CD14-positive monocyte (primary cell): ENCODE data around the gene MYOM1. TPM values are rescaled to one million over a fixed set of nuclear protein-coding genes. Genes with fewer than 3 reads are reported as not detected.
A peak's percentile ranks its signal among the peaks of the same experiment; 100 is the strongest.

Experiments
- DNase-seq, 3 donors: peaks; one replicate each; pipeline ENCODE4 v3.0.0-alpha.2; 2011 to 2022
- H2AFZ ChIP-seq: 2 replicates; pipeline ENCODE4 v1.6.0; 2012; ENCODE audit warnings: mild to moderate bottlenecking, low read depth, low read length, inconsistent platforms; ENCODE audit not compliant: insufficient read depth, poor library complexity, severe bottlenecking
- H3K27ac ChIP-seq, 2 donors: 1 replicate in 1 of 2; 2 replicates in 1 of 2; pipeline ENCODE4 v1.5.1; 2012 to 2013; ENCODE audit warnings: low read length in 2 of 2, control low read depth in 1 of 2, inconsistent platforms in 1 of 2, low read depth in 1 of 2, mild to moderate bottlenecking in 1 of 2
- H3K27me3 ChIP-seq, 2 donors: one replicate each; pipeline versions ENCODE4 v1.6.0 to v1.6.1; 2011 to 2013; ENCODE audit warnings: low read length in 2 of 2; ENCODE audit not compliant: control insufficient read depth in 2 of 2, insufficient read depth in 2 of 2
- H3K36me3 ChIP-seq, 2 donors: replicated peaks in 1 of 2; 1 replicate in 1 of 2; 2 replicates in 1 of 2; pipeline versions ENCODE4 v1.5.1 to v1.6.1; 2012 to 2013; ENCODE audit warnings: low read length in 2 of 2, control low read depth in 1 of 2, inconsistent platforms in 1 of 2, mild to moderate bottlenecking in 1 of 2; ENCODE audit not compliant: insufficient read depth in 2 of 2, control insufficient read depth in 1 of 2
- H3K4me1 ChIP-seq, 2 donors: 1 replicate in 1 of 2; 2 replicates in 1 of 2; pipeline versions ENCODE4 v1.5.1 to v1.6.1; 2012 to 2013; ENCODE audit warnings: low read length in 2 of 2, control low read depth in 1 of 2, inconsistent platforms in 1 of 2, mild to moderate bottlenecking in 1 of 2, moderate library complexity in 1 of 2; ENCODE audit not compliant: insufficient read depth in 2 of 2, control insufficient read depth in 1 of 2
- H3K4me2 ChIP-seq: replicated peaks from 2 replicates; pipeline ENCODE3; 2012; ENCODE audit warnings: low read length, moderate library complexity, mild to moderate bottlenecking; ENCODE audit not compliant: poor library complexity, severe bottlenecking; ENCODE audit errors: extremely low read depth
- H3K4me3 ChIP-seq, 3 experiments: fragments of 200-600 bp in 1 of 3; sonication (generic) in 1 of 3; replicated peaks in 1 of 3; 1 replicate in 2 of 3; 2 replicates in 1 of 3; pipeline ENCODE4 v1.5.1; 2011 to 2013; ENCODE audit warnings: low read length in 3 of 3, mild to moderate bottlenecking in 3 of 3, control low read depth in 2 of 3, low read depth in 2 of 3, inconsistent platforms in 1 of 3, moderate library complexity in 1 of 3
- H3K79me2 ChIP-seq: 2 replicates; pipeline ENCODE4 v1.6.0; 2012; ENCODE audit warnings: mild to moderate bottlenecking, control low read depth, inconsistent platforms, low read length, moderate library complexity; ENCODE audit not compliant: insufficient read depth
- H3K9ac ChIP-seq: 2 replicates; pipeline ENCODE4 v1.6.0; 2017; ENCODE audit warnings: low read length, mild to moderate bottlenecking; ENCODE audit not compliant: insufficient read depth, poor library complexity, severe bottlenecking
- H3K9me3 ChIP-seq, 2 donors: replicated peaks in 1 of 2; 1 replicate in 1 of 2; 2 replicates in 1 of 2; pipeline versions ENCODE4 v1.5.1 to v1.6.1; 2012 to 2013; ENCODE audit warnings: low read length in 2 of 2, control low read depth in 1 of 2; ENCODE audit not compliant: control insufficient read depth in 1 of 2, insufficient read depth in 1 of 2
- H4K20me1 ChIP-seq: 2 replicates; pipeline ENCODE4 v1.6.0; 2012; ENCODE audit warnings: mild to moderate bottlenecking, low read length, control low read depth, moderate library complexity; ENCODE audit not compliant: insufficient read depth
- H3K27ac Mint-ChIP-seq, 7 donors: one replicate each; pipeline ENCODE4 v1.8.0; 2020; ENCODE audit warnings: mild to moderate bottlenecking in 7 of 7, mixed read lengths in 7 of 7, moderate library complexity in 6 of 7, inconsistent platforms in 2 of 7
- H3K27me3 Mint-ChIP-seq, 3 donors: one replicate each; pipeline ENCODE4 v1.8.0; 2021 to 2022; ENCODE audit warnings: low read depth in 3 of 3, mild to moderate bottlenecking in 3 of 3, mixed read lengths in 3 of 3, moderate library complexity in 3 of 3, inconsistent platforms in 1 of 3
- H3K36me3 Mint-ChIP-seq, 2 donors: one replicate each; pipeline ENCODE4 v1.8.0; 2020; ENCODE audit warnings: mixed read lengths in 2 of 2, inconsistent platforms in 1 of 2, mild to moderate bottlenecking in 1 of 2
- H3K4me1 Mint-ChIP-seq: one replicate; pipeline ENCODE4 v1.8.0; 2020; ENCODE audit warnings: mild to moderate bottlenecking, mixed read lengths
- H3K4me3 Mint-ChIP-seq, 2 donors: one replicate each; pipeline ENCODE4 v1.8.0; 2020; ENCODE audit warnings: mild to moderate bottlenecking in 2 of 2, mixed read lengths in 2 of 2, moderate library complexity in 1 of 2
- H3K9me3 Mint-ChIP-seq, 7 donors: one replicate each; pipeline ENCODE4 v1.8.0; 2020 to 2022; ENCODE audit warnings: mixed read lengths in 7 of 7, mild to moderate bottlenecking in 6 of 7, moderate library complexity in 6 of 7, inconsistent platforms in 2 of 7
- WGBS: methylation state at CpG from one replicate; pipeline ENCODE4 v1.1.5; 2013; ENCODE audit warnings: missing lambda C conversion rate; ENCODE audit not compliant: insufficient coverage; 5-methylcytosine and 5-hydroxymethylcytosine counted together
- intact Hi-C, 2 donors: fragments of 100-400 bp; cut with micrococcal nuclease; formaldehyde crosslinking; loops; one replicate each; pipeline versions ENCODE4 v1.15.0 to v1.15.1; 2023
- polyA plus RNA-seq, 3 donors: library from polyadenylated mRNA; depleted of rRNA in 1 of 3; unstranded in 2 of 3; stranded (reverse) in 1 of 3; fragments of 300-500 nt in 2 of 3; fragments of >200 nt in 1 of 3; fragmentation: Illumina TruSeq in 2 of 3; gene quantifications; 1 replicate in 2 of 3; 2 replicates in 1 of 3; pipeline ENCODE4 v1.2.3, GENCODE V29; 2012 to 2021
- TF ChIP-seq, protein P1 (sequence below): fragments of 200-600 bp; IDR thresholded peaks from one replicate; pipeline ENCODE4 v1.8.0; 2022; ENCODE audit warnings: antibody characterized with exemption, mild to moderate bottlenecking

The MYOM1 gene
- polyA plus RNA-seq, 3 donors = 0.05 to 0.95 (median 0.22) TPM

DNA sequence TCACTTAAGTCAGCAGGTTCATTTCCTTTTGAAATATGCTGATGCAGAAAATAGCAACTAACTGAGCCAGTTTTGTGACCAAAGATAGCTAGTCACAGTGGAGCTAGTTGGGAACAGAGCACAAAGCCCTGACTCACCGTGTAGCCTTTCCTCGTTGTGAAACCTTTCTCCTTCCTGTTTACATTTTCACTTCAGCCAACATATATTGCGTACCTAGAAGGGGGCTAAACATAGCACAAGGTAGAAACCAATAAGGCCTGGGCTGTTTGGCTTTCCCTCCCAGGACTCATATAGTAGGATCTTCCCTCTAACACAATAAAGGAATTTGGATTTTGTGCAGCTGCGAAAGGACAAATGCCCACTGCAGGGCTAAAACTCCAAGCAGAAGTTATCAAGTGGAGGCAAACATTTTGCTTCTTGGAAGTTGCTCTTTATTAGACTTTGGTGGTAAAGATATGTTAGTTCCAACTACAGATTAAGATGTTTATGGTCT, 182.3 kb downstream of the MYOM1 start:
- Histone ChIP-seq H3K36me3 (no peaks in the 10 kb centered on the region), H3K27me3 (no peaks in the 10 kb centered on the region), H3K27ac (peak overlapping the region; percentile 8 to 80), H3K9ac (peak overlapping the region; percentile 32), H2AFZ (peak overlapping the region; percentile 43), H3K4me3 (peak overlapping the region in 1 of 3 experiments; percentile 44), H3K79me2 (no peaks in the 10 kb centered on the region), H3K4me2 (peak overlapping the region; percentile 47), H4K20me1 (no peaks in the 10 kb centered on the region), H3K9me3 (no peaks in the 10 kb centered on the region), H3K4me1 (peaks cover 17% of the 10 kb centered on the region in 2 donors)
- no peaks in the 10 kb centered on the region for H3K36me3 Mint-ChIP-seq
- WGBS = 0% methylated on average over 1 of the region's 4 CpGs
- peaks cover 16% of the 10 kb centered on the region for H3K4me1 Mint-ChIP-seq
- DNase-seq = peak; percentile 74 to 92 (median 84)
- intact Hi-C loops = no loop called here
- peak overlapping the region in 1 of 2 donors; percentile 55 for H3K4me3 Mint-ChIP-seq
- TF ChIP-seq, protein P1, sequence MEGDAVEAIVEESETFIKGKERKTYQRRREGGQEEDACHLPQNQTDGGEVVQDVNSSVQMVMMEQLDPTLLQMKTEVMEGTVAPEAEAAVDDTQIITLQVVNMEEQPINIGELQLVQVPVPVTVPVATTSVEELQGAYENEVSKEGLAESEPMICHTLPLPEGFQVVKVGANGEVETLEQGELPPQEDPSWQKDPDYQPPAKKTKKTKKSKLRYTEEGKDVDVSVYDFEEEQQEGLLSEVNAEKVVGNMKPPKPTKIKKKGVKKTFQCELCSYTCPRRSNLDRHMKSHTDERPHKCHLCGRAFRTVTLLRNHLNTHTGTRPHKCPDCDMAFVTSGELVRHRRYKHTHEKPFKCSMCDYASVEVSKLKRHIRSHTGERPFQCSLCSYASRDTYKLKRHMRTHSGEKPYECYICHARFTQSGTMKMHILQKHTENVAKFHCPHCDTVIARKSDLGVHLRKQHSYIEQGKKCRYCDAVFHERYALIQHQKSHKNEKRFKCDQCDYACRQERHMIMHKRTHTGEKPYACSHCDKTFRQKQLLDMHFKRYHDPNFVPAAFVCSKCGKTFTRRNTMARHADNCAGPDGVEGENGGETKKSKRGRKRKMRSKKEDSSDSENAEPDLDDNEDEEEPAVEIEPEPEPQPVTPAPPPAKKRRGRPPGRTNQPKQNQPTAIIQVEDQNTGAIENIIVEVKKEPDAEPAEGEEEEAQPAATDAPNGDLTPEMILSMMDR = no peak
- H3K9me3 Mint-ChIP-seq = no peaks in the 10 kb centered on the region
- peaks cover 0 to 1% (median under 1%) of the 10 kb centered on the region in 3 donors for H3K27me3 Mint-ChIP-seq
- peak overlapping the region; percentile 52 to 90 (median 82) for H3K27ac Mint-ChIP-seq

DNA sequence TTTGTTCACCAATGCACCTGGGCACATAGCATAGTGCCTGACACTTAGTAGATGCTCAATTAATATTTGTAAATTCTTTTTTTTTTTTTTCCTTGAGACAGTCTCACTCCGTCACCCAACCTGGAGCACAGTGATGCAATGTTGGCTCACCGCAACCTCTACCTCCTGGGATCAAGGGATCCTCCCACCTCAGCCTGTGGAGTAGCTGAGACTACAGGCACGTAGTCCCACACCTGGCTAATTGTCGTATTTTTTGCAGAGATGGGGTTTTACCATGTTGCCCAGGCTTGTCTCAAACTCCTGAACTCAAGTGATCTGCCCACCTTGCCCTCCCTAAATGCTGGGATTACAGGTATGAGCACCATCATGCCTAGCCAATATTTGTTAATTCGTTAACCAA, 183.7 kb downstream of the MYOM1 start:
- Mint-ChIP-seq H3K27ac (no peak overlapping the region), H3K4me3 (no peak overlapping the region), H3K4me1 (peaks cover 12% of the 10 kb centered on the region), H3K9me3 (no peaks in the 10 kb centered on the region), H3K36me3 (no peaks in the 10 kb centered on the region), H3K27me3 (peaks cover 0 to 2% (median 0%) of the 10 kb centered on the region in 3 donors)
- peaks cover 17% of the 10 kb centered on the region in 2 donors for H3K4me1 ChIP-seq
- no peaks in the 10 kb centered on the region for H3K36me3 ChIP-seq
- DNase-seq = no peak
- TF ChIP-seq, protein P1 = no peak
- H3K4me2 ChIP-seq = no peak overlapping the region
- no peaks in the 10 kb centered on the region for H3K27me3 ChIP-seq
- no peaks in the 10 kb centered on the region for H3K9me3 ChIP-seq
- no peaks in the 10 kb centered on the region for H4K20me1 ChIP-seq
- no peak overlapping the region for H3K4me3 ChIP-seq
- WGBS = 96% methylated on average over 3 of the region's 5 CpGs
- H3K79me2 ChIP-seq = no peaks in the 10 kb centered on the region
- H3K9ac ChIP-seq = no peak overlapping the region
- no peak overlapping the region for H3K27ac ChIP-seq
- no peak overlapping the region for H2AFZ ChIP-seq
- intact Hi-C loops = no loop called here
